ENCODE measurements around the gene DSC1. TPM values are rescaled to one million over a fixed set of nuclear protein-coding genes. Genes with fewer than 3 reads are reported as not detected.

The DSC1 gene
- total and polyA plus RNA-seq, 2 of the 13 experiments (the other 11 are each of a cell fraction or from before 2014, with no cell fraction given), result not detected

DNA sequence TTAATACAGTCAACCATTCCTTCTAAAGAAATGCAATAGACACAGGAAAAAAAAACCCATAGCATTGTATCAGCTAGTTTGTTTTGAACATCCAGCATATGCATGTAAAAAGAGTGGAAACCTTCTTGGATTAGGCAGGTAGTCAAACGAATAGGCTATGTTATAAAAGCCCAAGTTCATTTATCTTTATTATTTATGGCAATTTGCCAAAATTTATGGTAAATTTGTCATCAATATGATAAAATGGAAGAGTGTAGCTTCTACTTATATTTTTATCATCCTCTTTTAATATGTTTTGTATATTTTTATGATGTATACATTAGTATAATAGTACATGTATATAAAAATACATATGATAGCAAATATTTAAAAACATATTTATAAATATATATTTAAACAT, 23.9 kb downstream of the DSC1 start (continued):
- TF ChIP-seq, protein P1, sequence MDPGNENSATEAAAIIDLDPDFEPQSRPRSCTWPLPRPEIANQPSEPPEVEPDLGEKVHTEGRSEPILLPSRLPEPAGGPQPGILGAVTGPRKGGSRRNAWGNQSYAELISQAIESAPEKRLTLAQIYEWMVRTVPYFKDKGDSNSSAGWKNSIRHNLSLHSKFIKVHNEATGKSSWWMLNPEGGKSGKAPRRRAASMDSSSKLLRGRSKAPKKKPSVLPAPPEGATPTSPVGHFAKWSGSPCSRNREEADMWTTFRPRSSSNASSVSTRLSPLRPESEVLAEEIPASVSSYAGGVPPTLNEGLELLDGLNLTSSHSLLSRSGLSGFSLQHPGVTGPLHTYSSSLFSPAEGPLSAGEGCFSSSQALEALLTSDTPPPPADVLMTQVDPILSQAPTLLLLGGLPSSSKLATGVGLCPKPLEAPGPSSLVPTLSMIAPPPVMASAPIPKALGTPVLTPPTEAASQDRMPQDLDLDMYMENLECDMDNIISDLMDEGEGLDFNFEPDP (CRISPR knock-in tag; conservative IDR thresholded peaks at IDR 0.05), result no peak
- TF ChIP-seq ZNF768 (CRISPR knock-in tag; IDR thresholded peaks at IDR 0.05) (no peak), ZNF160 (CRISPR knock-in tag; IDR thresholded peaks at IDR 0.05) (no peak), ARNTL (CRISPR knock-in tag; IDR thresholded peaks at IDR 0.05) (no peak)

DNA sequence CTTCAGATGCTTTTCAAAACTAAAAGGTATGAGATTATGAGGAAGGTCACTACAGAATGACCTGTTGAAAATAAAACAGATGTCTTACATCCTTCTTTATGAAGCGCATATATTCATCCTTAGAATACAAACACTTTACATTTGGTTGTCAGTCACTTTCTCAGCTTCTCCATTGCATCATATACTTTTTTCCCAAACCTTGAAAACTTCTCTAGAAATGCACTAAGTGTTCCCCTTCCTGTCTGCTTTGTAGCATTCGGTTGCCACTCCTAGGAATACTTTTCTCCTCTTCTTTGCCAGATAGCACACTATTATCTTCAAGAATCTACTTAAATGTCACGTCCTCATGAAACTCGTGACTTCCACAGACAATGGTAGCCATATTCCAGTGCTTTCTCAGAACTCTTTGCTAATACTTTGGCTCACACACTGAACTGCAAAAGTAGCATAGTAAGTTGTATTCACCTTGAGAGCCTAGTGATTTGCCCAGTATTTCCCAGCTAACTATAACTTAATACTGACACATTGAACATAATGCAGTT, 27.6 kb downstream of the DSC1 start:
- Histone ChIP-seq H3K9ac (ENCODE audit: insufficient read depth, low read depth, low read length) (no peak overlapping the region), H3K4me2 (ENCODE audit: low read depth, low read length) (no peak overlapping the region), H3K9me3 (ENCODE audit: low read length) (no peaks in the 10 kb centered on the region), H4K20me1 (ENCODE audit: insufficient read depth, low read length) (no peaks in the 10 kb centered on the region), H3K4me3 (replicated peaks in 1 of 3; ENCODE audit: insufficient read depth in 1 of 3, low read depth in 2 of 3, low read length in 3 of 3) (no peak overlapping the region), H3K27me3 (ENCODE audit: control insufficient read depth in 1 of 2, insufficient read depth in 2 of 2, low read length in 2 of 2) (no peaks in the 10 kb centered on the region), H3K79me2 (ENCODE audit: insufficient read depth, low read length) (no peaks in the 10 kb centered on the region), H3K27ac (ENCODE audit: extremely low read length, insufficient read depth, low read length) (no peak overlapping the region), H2AFZ (ENCODE audit: low read length) (no peak overlapping the region), H3K36me3 (replicated peaks in 1 of 2; ENCODE audit: control insufficient read depth in 1 of 2, insufficient read depth in 2 of 2, low read length in 2 of 2) (no peaks in the 10 kb centered on the region), H3K4me1 (ENCODE audit: insufficient read depth, low read length) (no peaks in the 10 kb centered on the region)
- ATAC-seq (no peak), FAIRE-seq (no peak), DNase-seq (ENCODE audit: low spot score) (no peak)
- in situ Hi-C loops (cut with HindIII; ENCODE audit: extremely low pct_ligation_motif_present, low pct_unique_long_range_greater_than_20kb) (no loop called here), intact Hi-C loops (cut with micrococcal nuclease; ENCODE audit: unreplicated experiment) (no loop called here)
- WGBS (ENCODE audit: low lambda C conversion rate), result 23% methylated on average over 4 of the region's 4 CpGs
- TF ChIP-seq ZFP82 (CRISPR knock-in tag; IDR thresholded peaks at IDR 0.05; ENCODE audit: borderline replicate concordance), result no peak
- TF ChIP-seq ZEB1 (IDR thresholded peaks at IDR 0.05; ENCODE audit: insufficient replicate concordance, low read depth), result no peak
- TF ChIP-seq FOSL1 (CRISPR knock-in tag; IDR thresholded peaks at IDR 0.05; ENCODE audit: borderline replicate concordance), result no peak
- no peak for TF ChIP-seq NR2F6 (IDR thresholded peaks at IDR 0.05)
- no peak for TF ChIP-seq NR2F6 (CRISPR knock-in tag; IDR thresholded peaks at IDR 0.05)
- no peak for TF ChIP-seq ZBTB8A (CRISPR knock-in tag; IDR thresholded peaks at IDR 0.05; ENCODE audit: borderline replicate concordance, low read depth)
- no TSS peak for BruUV-seq (replicated peaks)
- ChIA-PET POLR2A (no interaction called here), CTCF (ENCODE audit: low intra/inter-chr PET ratio, low total read pairs) (no interaction called here)

Measured in HepG2 (cell line).